ENCODE data around the gene CHD5.

Gene CHD5

DNA sequence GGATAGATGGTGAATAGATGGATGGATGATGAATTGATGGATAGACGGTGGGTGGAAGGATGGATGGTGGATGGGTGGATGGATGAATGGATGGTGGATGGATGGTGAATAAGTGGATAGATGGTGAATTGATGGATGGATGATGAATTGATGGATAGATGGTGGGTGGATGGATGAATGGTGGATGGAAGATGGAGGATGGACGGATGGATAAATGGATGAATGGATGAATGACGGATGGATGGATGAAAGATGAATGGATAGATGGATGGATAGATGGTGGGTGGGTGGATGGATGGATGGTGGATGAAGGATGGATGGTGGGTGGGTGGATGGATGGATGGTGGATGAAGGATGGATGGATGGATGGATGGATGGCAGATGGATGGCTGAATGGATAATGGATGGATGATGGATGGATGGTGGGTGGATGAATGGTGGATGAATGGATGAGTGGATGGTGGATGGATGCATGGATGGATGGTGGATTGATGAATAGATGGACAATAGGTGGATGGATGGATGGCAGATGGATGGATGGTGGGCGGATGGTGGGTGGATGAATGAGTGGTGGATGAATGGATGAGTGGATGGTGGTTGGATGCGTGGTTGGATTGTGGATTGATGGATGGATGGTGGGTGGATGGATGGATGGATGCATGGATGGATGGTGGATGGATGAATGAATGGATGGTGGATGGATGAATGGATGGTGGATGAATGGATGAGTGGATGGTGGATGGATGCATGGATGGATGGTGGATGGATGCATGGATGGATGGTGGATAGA lies 5.3 kb downstream of the CHD5 start:
- no peak for DNase-seq (ENCODE audit: low read depth)

DNA sequence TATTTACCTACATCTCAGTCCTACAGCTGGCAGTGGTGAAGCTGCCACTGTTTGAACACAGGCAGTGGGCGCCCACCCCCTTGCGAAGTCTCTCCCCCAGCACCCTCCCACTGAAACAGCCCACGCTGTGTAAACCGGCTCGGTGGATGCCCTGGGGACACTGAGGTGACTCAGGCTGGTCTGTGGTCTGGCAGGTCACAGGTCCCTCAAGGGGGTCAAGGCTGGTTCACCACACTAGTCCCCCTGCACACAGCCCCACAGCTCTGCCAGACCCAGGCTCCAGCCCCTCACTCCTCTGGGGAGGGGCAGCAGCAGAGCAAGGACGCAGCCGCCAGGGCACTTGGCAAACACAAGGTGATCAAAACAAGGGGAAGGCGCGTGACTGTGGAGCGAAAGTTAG lies 7.6 kb downstream of the CHD5 start:
- DNase-seq (ENCODE audit: low read depth): no peak

- DNase-seq (ENCODE audit: low read depth): no peak
These were observed 8.5 kb downstream of the CHD5 start for GRCh38 chr1:6171548-6172124.

- no peak for DNase-seq (ENCODE audit: low read depth)
These were observed 9.3 kb downstream of the CHD5 start for GRCh38 chr1:6170742-6171201.

- DNase-seq (ENCODE audit: low read depth): no peak
These were observed 9.9 kb downstream of the CHD5 start for GRCh38 chr1:6170116-6170741.

DNA sequence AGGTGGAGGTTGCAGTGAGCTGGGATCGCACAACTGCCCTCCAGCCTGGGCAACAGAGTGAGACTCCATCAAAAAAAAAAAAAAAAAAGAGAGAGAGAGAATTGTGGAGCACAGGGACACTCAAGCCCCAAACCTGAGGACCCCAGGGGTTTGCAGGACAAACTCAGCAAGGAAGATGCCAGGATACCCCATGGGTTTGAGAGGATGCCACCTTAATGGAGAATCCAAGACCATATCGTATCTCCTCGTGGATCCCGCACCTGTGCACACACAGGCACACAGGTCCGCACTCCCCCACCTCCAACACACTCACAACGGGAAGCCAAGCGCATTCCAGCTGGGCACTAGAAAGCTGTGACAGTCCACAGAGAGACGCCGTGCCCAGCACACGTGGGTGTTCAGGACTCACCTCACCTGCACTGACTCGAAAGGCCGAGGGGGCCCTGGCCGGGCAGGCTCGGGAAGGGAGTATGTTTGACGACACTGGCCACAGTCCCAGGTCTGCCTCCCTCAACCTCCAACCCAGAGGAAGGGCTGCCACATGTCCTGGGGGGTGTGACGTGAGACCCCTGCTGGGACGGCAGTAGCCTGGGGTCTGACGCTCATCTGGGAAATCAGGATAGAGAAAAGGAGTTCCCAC lies 11.1 kb downstream of the CHD5 start:
- no peak for DNase-seq (ENCODE audit: low read depth)

DNA sequence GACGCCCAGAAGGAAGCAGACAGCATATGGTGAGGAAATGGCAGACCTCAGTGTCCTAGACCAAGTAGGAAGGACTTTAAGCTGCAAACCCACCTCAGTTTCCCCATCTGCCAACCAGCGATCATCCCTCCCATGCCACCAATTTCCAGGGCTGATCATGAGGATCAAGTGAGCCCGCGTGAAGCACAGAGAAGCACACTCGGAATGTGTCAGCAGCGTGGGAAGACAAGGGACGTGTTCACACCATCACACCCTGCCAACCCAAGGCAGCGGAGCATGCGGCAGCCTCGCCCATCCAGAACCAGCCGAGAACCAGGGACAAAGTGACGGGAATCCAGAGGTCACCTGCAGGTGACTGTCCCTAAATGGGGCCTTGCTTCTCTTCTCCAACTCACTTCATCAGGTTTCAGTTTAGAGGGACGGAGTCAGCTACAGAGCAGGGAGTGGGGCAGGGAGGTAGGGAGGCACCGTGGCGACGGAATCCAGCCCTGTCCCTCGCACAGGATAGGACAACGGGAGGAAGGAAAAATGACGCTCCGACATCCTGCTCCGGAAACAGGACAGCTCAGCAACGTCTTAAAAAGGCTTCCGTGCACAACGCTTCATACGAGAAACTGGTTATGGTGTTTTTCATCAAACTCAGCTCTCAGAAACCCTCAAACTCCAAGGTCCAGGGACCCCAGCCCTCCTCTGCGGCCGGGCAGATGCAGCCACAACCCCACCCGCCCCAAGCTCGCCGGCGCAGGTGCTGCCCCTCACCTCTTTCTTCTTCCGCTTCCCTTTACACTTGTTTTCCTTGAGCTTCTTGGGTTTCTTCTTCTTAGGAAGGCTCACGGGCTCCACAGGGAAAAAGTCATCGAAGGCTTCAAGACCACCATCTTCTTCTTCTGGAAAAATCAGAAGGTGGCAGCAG lies 12.5 kb downstream of the CHD5 start:
- no peak for DNase-seq (ENCODE audit: low read depth)

- no peak for DNase-seq (ENCODE audit: low read depth)
These were observed 13.3 kb downstream of the CHD5 start for GRCh38 chr1:6166655-6167390.

GRCh38 chr1:6166221-6166620 lies 13.9 kb downstream of the CHD5 start:
- DNase-seq (ENCODE audit: low read depth): no peak

DNA sequence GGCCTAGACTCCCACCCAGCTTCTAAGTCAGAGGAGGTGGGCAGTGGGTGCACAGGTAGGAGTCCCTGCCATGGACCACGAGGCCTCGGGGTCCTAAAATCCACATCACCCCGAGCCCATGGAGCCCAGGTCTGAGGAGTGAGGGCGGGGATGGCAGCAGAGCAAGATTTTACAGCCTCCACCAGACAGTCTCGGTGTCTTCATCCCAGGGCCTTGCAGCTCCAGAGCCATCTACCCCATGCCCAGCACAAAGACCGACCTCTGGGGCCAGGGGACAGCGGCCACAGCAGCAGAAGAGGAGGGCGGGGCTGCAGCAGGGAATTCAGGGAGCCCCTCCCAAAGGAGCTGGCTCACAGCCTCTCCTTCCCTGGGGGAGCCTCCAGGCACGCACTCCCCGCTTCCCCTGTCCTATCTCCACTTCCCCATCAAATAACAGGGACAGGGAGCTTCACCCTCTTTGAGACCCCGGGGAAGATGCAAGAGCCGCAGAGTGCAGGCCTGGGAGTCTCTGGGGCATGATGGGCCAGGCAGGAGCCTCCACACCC lies 14.6 kb downstream of the CHD5 start:
- no peak for DNase-seq (ENCODE audit: low read depth)

GRCh38 chr1:6165027-6165426 lies 15.1 kb downstream of the CHD5 start:
- no peak for DNase-seq (ENCODE audit: low read depth)

GRCh38 chr1:6163973-6164617 lies 16.0 kb downstream of the CHD5 start:
- DNase-seq (ENCODE audit: low read depth): no peak

- no peak for DNase-seq (ENCODE audit: low read depth)
These were observed 16.7 kb downstream of the CHD5 start for GRCh38 chr1:6163191-6163972.

- no peak for DNase-seq (ENCODE audit: low read depth)
These were observed 17.3 kb downstream of the CHD5 start for GRCh38 chr1:6162773-6163172.

DNA sequence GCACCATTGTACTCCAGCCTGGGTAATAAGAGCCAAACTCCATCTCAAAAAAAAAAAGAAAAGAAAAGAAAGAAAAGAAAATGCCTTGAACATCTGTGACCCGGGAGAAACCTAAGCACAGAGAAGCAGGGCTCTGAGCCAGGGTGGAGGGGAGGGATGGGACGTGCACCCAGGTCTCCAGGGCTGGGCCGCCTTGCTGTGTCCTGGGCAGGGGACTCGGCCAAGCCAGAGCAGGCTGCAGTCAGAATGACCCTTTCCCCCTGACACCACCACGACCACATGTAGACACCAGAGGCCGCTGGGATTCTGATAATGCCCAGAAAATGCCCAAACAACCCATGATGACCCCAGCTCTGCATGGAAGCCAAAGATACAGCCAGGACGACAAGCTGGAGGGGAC lies 17.8 kb downstream of the CHD5 start:
- DNase-seq (ENCODE audit: low read depth): no peak

GRCh38 chr1:6158181-6158580 lies 21.9 kb downstream of the CHD5 start:
- no peak for DNase-seq (ENCODE audit: low read depth)

GRCh38 chr1:6157528-6158174 lies 22.5 kb downstream of the CHD5 start:
- DNase-seq (ENCODE audit: low read depth): no peak

DNA sequence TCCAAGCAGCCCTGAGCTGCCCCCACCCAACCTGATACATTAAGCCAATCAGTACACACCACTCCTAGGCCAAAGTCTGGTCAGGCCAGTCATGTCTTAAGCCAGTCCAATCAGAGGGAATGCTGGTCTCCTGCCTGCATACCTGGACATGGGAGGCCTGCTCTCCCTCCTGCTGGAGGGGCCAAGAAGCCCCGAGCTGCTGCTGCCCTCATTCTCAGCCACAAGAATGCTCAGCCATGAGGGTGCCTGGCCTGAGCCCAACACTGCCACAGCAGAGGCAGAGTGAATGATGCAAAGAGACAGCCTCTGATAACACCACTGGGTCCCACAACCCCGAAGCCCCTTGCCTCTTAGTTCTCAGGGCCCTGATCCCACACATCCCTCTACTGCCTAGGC lies 23.0 kb downstream of the CHD5 start:
- no peak for DNase-seq (ENCODE audit: low read depth)

Data from GM04503 (cell line).